HG02798 (cell line): Measurements from ENCODE around the gene CXCR5.

Experiments
- ATAC-seq: cut with Tn5 transposase; IDR thresholded peaks from one replicate; pipeline ENCODE4 v1.9.1; 2021; ENCODE audit warnings: mild to moderate bottlenecking; ENCODE audit not compliant: unreplicated experiment, poor library complexity

Gene CXCR5

DNA sequence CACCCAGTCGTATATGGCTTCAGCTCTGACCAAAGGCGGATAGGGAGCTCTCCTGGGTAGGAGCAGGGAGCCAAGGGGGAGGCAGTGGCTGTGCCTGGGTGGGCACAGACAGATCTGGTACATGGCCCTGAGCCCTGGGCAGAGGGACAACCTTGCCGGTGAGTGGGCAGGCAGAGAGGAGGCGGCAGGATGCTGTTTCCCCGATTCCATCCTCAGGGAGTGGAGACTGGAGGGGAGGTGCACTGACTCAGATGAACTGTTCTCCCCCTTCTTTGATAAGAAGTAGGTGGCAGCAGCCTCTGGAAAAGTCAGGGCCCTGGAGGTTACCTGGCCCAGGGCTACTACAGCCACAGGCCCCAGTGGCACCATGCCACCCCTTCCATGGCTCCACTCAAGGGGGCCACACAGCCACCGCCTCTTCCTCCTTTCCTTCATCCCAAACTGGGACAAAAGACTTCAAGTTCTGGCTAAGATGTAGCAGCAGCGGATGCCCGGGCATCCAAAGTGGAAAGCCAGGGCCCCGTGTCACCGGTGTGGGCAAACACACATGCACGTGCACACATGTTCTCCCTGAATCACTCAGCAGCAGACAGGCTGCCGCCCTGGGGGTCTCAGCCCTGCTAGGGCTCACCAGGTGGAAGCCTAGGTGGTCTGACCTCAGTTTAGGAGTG is 13.4 kb downstream of the CXCR5 start:
- ATAC-seq: no peak

GRCh38 chr11:118897721-118898310 is 14.1 kb downstream of the CXCR5 start:
- no peak for ATAC-seq

- ATAC-seq: no peak
Measured at GRCh38 chr11:118898400-118899295, 15.0 kb downstream of the CXCR5 start.

DNA sequence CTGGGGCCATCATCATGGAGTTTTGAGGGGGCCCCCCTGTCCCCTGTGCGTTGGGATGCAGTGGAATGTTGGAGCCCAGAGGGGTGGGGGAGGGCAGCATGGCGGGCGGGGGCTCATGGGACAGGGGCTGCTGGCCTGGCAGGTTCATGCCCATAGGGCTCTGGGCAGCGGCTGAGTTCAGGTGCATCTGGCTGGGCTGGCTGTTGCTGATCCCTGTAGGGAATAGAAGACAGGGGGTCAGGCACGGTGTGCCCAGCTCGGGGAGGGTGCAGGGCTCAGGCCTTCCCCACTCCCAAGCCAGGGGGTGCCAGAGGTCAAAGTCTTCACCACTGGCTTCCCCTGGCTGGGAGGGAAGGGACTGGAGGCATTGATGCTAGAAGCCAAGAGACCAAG is 15.6 kb downstream of the CXCR5 start:
- ATAC-seq: no peak

DNA sequence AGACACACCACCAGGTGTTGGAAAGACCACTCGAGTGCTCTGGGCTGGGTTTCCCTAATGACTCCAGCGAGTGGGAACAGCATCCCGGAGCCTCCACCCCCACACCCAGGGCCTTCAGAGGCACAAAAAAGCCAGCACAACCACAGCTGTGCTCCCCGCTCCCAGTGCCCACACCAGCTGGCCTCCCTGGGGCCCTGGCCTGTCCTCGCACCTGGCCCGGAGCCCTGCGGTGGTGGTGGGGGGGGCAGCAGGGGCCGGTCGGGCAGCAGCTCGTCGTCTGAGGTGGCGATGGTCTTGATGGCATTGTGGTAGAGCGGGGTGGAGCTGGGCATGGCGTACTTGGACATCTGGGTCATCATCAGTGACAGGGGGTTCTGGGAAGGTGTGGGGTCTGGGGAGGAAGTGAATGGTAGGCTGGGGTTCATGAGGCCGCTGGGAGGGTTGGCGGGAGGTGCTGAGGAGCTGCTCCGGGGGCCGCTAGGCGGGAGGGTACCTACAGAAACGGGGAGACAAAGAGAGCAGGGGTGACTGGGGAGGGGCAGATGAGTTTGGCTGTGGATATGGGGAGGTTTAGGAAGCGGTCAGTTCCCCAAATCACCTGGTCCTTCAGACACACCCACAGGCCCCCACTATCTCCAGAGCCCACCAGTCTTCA is 16.1 kb downstream of the CXCR5 start:
- ATAC-seq: no peak

GRCh38 chr11:118900535-118901384 is 17.1 kb downstream of the CXCR5 start:
- ATAC-seq: no peak

DNA sequence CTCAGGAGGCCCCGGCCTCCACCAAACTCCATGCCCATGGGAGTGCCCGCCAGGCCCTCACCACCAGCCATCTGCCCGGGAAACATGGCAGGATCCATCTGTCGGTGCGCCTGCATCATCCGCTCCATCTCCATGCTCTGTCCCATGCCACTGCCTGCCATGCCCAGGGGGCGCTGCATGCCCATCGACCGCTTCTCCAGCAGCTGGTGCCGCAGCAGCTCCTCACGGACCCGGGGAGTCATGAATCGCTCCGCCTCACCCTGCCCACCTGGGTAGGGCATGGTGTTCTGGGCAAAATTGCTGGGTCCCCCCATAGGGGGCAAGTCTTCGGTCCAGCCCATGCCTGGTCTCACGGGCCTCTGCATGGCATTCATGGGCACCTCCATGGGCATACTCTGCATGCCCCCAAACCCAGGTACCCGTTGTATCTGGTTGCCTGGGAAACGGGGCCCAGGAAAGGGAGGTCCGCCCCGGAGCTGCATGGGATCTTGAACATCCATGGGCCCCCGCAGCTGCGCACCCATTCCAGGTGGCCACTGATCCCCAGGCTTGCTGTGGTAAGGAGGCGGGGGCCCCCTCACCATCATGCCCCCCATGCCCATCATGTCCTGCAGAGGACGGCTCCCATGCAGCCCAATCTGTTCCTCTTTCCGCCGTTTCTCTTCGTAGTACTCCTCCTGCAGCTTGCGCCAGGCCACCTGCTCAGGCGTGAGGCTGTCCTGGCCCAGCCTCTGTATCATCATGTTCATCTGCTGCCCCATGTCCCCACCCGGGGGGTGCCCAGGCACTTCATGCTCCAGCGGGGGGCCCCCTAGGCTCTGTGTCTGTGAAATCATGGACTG is 18.0 kb downstream of the CXCR5 start:
- no peak for ATAC-seq

DNA sequence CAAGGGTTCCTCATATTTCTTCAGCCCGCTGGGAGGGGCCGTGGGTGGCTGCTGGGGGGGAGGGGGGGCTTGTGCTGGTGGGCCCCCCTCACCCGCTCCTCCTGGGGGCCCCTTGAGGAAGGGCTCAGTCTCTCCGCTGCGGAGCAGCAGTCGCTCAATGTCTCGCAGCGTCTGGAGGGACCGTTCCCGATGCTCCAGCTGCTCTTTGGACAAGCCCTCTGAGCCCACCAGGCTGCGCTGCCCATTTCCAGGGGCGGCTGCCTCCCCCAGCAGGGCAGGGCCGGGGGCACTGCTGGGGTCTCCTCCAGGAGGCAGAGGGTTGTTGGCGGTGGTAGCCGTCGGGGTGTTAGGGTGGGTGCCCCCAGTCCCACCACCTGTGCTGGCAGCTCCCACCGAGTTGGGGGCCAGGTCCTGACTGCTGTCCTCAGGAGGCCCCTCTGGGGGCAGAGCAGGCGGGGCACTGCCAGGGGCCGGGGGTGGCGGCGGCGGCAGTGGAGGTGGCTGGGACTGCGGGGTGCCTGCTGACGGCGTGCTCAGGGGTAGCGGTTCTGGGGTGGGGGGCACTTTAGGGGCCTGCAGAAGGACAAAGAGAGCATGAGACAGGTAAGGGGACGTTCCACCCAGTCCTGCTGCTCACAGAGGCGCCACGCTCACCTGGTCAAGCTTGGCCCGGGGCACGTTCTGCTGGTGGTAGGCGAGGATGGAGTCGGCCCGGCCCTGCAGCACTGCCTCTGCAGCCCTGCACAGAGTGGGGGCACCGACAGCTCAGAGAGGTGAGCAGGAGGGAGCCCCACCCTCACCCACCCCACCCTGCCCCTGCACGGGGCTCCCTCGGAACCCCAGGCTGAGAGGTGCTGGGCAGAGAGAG is 18.9 kb downstream of the CXCR5 start:
- ATAC-seq: no peak

DNA sequence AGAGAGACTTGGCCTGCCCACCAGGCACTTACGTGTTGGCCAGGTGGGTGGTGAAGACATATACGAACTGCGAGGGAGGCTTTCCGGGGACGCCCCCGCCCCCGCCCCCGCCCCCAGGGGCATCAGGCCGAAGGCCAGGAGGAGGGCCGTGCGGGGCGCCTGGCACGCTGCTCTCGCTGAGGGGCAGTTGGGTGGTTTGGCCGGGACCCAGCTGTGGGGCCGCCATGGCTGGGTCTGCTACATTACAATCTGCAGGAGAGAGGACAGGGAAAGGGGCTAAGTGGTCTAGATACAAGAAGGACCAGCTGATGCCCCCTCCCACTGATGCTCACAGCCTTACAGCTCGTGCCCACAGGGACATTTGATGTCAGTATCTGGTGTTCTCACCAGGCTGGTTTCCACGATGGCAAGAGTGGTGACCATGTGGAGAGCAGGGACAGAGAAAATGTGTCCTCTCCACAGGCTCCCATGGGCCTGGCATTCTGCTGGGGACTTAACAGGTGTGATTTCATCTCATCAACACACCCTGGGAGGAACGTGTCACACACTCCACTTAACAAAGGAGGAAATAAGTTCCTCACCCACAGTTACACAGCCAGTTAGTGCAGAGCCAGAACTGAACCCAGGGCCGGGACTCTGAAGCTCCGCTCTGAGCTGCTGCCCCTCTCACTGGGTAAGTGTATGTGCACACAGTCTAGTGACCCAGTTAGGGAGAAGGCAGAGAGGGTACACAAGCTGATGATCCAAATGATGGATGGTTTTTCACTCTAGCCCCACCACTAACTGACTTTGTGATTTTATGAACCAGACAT is 19.7 kb downstream of the CXCR5 start:
- ATAC-seq: no peak

DNA sequence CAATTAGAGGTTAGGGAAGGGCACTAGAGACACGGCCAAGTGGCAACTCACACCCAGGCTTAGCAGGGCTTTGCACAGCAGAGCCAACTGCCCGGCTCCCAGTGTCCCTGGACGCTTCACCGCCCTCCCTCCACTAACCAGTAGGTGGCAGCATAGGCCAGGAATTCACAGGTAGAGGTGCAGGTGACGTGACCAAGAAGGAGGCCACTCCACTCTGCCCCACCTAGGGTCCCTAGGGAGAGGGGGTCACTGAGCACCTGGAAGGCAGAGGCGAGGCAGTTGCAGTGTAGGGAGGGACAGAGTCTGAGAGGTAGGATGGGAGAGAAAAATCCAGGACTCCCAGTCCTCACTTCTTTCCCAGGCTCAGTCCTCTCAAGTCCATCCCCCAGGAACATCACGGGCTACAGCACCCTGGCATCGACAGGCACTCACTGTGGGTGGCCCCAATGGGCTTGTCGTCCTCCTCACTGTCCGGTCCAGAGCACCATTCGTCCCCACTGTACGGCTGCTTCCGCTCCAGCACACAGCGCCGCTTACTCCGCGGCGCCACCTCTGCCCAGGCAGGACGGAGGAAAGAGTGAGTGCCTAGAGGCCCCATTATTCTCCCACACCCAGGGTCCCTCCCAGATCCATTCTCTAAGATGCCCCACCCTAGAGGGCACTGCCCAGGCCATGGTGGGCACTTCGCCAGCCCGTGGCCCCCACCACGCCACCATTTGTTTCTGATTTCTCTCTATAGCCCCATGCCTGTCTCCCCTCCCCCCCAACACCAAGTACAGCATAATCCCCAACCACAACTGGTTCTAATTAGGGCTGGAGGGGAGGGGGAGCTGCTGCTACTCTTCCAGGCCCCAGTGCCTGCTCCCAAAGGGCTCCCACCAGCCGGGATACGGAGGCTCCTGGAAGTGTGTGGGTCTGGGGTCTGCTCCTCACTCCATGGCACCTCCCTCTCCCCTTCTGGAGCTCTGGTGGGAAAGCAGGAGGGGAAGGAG is 23.7 kb downstream of the CXCR5 start:
- ATAC-seq: peak; percentile 81

DNA sequence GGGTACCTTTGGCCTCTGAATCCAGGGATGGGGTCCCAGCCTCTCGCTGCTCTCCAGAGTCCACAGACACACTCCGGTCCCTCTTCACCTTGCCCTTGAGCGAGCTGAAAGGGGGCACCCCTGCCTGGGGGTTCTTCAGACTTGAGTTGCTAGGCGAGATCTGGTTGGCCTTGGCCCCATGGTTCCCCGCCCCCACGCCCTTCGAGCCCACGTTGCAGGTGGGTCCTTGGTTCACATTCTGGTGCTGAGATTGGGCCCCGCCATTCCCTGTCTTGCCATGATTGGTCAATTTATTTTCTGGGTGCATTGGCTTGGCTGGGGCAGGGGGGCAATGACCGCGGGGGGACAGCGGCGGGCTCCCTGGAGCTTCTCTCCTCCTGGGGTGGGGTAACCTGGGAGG is 24.6 kb downstream of the CXCR5 start:
- no peak for ATAC-seq

DNA sequence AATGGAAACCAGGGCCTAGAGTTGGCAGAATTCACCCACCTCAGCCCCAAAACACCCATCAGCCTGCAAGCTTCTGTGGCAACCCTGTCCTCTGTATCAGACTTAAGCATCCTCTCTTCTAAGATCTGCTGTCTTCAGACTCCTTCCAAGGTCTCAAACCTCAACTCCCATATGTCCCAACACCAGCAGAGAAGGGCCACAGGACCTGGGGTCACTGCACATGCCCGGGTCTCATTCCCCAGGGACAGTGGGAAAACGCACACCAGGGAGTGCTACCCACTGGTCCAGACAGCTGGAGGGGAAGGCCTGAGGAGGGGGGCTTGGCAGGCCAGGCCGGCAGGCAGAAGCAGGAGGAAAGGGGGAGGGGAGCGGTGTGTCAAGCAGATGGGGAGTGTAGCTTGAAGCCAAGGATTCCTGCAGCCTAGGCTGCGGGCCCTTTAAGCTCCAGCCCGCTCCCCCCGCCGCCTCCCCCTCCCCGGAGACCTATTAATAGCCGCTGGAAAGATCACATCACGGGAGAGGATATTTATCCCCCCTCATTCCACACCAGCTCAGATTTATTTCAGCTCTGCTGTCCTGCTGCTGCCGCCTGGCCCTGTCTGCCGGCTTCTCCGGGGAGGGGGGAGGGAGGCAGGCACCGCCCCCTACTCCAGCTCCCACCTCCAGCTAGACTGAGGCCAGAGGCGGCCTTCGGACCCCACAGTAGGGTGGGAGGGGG is 25.4 kb downstream of the CXCR5 start:
- no peak for ATAC-seq

DNA sequence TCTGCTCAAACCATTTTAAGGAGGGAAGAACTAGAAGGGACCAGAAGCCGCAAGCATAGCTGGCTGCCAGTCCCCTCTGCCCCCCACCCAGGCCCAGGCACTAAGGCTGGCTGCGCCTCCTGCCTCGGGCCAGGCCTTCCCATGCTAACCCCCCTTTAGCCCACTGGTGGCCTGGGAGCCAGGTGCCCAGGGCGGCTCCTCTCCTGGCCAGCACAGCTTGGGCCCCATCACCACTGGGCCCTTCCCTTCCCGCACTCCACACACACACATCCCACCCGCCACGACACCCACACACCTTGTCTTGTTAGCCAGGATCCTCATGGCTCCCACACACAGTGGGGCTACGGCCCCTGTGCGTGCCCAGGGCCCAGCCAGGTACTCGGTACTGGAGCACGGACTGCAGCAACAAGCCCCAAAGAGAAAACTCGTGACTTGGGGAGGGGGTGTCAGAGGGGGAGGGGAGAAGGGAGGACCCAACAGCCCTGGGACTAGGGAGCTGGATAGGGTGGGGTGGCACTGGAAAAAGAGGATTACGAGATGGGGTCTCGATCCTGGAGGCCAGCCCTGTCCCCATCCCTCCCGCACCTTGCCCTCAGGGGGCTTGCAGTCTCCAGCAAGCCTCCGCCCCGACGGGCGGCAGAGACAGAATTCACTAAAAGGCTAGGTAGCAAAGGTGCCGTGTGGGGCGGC is 26.1 kb downstream of the CXCR5 start:
- no peak for ATAC-seq

GRCh38 chr11:118910309-118911112 is 26.8 kb downstream of the CXCR5 start:
- no peak for ATAC-seq
